CD4-positive, alpha-beta T cell treated with Interleukin-15 for 1 hour (primary cell): ENCODE data around the gene MACROD2.

Experiments used
- DNase-seq: peaks from one replicate; pipeline ENCODE4 v3.0.0-alpha.2; 2020

MACROD2 gene

DNA sequence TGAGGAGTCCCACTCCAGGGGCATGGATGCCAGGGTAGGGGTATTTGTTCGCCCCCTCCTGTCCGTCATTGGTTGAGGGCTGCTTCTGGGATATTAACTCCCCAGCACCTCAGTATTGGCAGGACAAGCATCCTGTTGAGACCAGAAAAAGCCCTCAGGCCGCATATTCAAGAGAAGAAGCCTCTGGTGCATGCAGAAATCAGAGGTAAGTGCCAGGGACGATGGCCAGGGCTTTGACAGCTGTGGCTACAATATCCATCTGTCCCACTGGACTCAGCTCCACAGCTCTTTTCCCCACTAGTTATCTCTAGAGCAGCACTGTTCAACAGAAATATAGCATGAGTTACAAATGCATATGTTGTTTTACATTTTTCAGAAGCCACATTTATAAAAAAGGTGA lies 1926.6 kb downstream of the MACROD2 start:
- no peak for DNase-seq

DNA sequence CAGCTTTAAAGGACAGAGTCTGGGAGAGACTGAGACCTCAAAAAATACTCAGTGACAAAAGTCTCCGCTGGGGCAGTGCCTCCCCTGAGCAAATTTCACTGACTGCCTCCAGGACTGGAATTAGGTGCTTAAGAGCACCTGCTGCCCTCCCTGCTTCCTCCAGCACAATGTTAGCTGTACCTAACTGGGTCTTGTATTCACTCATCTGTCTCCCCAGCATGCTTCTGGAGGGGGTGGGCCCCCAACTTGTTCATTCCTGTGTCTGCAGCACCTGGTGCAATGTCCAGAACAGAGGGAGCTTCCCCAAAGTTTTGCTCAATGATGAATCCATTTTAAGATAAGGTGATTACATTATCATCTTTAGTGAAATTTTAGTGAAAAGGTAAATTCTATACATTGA lies 1927.2 kb downstream of the MACROD2 start:
- DNase-seq = no peak

DNA sequence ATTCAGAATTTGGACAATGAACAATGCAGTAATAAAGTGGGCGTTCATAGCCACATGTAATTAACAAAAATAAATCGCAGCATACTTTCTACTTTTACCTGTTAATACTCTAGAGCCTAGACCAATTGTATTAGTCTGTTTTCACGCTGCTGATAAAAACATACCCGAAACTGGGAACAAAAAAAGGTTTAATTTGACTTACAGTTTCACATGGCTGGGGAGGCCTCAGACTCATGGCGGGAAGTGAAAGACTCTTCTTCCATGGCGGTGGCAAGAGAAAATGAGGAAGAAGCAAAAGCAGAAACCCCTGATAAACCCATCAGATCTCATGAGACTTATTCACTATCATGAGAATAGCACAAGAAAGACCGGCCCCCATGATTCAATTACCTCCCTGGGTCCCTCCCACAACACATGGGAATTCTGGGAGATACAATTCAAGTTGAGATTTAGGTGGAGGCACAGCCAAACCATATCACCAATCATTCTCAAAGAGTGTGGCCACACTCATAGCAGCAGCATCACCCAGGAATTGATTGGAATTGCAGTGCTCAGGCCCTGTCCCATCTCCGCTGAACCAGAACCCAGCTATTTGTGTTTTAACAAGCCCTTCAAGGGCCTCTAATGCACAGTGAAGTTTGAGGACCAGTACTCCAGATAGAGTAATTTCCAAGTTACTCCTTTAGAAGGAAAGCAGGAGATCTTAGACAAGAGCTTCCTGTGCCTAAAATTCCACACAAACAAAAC lies 1927.9 kb downstream of the MACROD2 start:
- DNase-seq = peak; percentile 41

DNA sequence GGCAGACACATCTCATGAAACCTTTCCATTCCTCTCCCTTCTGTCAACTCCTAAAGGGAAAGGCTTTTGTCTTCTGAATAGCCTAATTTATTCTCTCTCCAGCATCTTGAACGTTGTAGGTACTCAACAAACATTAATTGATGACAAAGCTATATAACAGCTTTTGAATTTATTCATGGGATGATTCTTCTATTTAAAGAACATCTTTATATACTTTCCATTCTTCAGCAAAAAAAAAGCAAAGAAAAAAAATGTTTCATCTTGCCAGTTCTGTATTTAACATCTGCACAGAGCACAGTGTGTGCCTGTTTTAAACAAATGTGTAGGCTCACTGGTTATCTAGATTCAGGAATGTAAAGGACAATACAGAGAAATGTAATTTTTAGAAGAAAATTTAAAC lies 1929.2 kb downstream of the MACROD2 start:
- DNase-seq = no peak

DNA sequence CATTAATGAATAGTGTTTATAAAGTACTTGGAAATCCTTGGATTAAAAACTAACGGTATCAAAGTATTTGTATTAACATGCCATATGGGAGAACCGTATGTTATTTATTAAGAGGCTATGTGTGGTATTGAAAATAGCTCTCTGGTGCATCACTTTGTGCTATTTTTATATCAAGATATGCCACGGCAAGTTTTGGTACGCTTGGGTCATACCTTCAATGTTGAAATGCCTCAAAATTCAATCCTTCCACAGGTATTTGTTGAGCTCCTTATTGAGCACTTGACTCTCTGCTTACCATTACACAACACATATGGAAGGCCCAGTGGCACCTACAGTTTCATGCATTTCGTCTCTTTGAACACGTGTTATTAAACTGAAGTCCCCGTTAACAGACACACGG lies 1930.1 kb downstream of the MACROD2 start:
- no peak for DNase-seq

DNA sequence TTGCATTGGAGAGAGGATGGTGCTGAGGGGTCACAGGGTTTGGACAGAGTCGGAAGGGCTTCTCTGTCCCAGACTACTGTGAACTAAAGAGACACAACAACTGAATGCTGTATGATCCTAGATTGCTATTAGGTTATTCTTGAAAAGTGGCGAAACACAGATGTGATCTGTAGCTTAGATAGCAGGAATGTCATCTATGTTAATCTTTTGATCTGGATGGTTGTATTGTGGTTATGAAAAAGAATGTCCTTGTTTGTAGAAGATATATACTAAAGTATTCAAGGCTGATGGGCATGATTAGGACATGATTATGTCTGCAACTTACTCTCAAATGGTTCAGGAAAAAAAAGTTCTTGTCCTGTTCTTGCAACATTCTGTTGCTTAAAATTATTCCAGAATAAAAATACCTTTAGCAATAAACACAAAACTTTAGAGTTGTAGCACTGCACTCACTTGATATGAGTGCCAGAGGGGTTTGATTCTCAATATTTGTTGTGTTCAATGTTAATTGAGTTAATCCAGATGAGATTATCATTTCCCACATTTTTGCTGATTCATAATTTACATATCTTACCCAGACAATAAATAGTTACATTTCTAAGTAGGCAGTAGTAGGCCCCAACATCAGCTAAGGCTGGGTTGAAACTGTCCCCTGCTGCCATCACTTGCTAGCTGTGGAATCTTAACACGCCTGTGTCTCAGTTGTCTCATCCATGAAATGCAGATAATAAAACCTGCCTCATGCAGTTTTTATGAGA lies 1932.8 kb downstream of the MACROD2 start:
- no peak for DNase-seq

DNA sequence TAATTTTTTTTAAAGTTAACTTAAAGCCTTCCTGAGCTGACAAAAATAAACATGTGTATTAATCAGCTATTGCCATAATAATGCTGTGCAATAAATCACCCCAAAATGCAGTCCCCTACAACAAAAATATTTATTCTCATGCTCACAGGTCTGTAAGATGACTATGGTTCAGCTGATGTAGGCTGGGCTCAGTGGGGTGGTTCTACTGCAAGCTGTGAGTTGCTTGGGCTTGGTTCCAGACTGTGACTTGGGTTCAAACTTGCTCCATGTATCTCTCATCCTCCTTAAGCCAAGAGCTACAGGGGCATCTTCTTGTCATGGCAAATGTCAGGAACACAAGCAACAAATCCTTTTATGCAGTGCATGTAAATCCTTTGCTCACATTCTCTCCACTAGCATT lies 1933.6 kb downstream of the MACROD2 start:
- DNase-seq = no peak

DNA sequence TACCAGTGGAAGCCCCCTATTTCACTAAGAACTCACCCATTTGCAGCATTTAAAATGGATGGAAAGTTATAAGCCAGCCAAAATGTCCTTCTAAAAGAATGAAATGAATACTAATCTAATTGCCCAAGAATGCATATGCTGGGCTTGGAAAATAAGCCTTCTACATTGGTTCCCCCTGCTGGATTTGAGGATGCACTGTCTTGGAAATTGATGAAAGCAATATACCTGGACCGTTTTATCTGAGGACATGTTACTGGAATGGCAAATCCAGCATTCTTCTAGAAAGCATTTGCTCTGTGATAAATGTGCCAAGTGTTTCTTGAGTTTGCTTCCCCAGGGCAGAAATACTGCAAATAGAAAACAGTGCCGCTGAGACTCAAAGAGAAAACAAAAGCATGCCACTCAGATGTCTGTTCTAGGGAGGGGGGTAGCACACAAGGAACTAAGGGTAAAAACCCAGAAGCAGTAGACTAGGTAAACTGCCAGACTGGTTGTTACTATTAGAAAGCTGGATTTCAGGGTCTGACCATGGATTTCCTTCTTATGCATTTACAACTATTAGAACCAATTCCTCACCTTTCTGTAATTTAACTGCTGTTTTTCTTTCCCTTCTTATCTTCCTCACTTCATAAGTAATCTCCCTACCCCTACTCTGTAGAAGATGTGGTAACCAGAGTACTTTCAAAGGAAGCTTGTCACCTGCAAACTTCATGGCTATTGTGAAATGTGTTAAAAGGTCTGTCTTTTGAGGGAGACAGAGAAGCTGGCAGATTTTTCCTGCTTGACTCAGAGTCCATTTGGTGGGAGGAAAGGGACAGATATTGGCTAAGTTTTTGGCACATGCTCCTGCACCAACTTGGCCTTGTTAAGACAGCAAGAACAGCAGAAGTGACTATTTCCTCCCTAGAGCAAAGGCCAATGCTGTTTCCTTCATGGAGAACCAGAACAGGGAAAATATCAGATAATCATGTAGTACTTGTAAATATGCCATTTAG lies 1935.3 kb downstream of the MACROD2 start:
- no peak for DNase-seq

DNA sequence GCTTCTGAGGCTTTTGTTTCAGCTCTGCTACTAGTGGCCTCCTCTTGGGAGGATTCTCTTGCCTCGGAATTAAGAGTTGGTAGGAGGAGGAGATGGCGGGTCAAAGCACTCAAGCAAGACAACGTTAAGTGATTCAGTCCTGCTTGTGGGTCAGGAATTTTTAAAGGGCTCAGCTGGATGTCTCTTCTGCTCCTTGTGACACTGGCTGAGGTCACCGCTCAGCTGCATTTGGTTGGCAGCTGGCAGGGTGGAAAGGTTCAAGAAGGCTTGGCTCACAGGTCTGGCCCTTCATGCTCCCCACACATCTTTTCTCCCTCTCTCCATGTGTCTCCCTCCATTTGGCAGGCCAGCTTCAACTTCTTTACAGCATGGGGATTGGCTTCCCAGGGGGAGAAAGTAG lies 1936.6 kb downstream of the MACROD2 start:
- no peak for DNase-seq

DNA sequence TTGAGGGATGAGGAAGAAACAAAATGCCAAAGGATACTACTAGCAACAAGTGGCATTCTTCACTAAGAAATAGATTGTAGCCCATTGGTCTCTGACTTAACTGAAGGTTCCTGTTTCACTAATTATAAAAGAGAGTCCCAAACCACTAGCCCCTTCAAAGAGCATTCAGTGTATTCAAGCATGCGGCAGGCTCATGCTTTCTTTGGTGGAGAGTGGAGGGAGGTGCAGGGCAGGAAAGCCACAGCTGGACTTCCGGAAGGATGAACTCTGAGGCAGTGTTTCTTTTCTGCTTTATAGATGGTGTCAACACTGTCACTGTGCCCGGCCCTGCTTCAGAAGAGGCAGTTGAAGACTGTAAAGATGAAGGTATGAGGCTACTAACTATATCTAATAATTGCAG lies 1941.9 kb downstream of the MACROD2 start:
- peak; percentile 19 for DNase-seq

DNA sequence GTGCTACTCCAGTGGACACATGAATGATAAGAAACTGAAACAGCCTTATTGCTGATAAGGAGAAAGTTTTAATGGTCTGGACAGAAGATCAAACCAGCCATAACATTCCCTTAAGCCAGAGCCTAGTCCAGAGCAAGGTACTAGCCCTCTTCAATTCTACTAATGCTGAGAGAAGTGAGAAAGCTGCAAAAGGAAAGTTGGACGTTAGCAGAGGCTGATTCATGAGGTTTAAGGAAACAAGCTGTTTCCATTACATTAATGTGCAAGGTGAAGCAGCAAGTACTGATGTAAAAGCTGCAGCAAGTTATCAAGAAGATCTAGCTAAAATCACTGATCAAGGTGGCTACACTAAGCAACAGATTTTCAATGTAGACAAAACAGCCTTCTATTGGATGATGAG lies 1943.5 kb downstream of the MACROD2 start:
- no peak for DNase-seq

DNA sequence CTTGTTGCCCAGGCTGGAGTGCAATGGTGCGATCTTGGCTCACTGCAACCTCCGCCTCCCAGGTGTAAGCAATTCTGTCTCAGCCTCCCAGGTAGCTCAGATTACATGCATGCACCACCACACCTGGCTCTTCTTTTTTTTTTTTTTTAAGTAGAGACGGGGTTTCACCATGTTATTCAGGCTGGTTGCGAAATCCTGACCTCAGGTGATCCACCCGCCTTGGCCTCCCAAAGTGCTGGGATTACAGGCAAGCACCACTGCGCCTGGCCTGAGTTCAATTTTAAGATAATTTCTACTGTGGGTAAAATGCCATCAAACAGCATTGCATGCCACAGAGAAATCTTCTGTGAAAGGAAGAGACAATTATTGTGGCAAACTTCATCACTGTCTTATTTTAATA lies 1944.8 kb downstream of the MACROD2 start:
- no peak for DNase-seq

DNA sequence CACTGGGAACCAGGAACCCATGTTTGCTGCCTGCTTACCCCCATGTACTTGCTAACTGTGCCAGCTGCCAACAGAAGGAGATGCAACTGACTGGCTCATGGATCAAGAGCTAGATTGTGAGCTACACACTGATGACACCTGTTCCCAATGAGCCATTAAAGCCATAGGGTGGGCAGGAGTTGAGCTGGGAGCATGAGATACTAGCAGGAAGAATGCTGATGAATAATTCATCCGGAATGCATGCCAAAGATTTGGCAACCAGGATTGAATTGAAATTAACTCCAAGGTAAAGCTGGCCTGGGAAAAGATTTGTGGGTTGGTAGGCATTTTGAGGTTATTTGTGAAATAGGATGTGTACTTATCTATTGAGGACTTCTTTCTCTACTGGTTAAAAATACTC lies 1946.8 kb downstream of the MACROD2 start:
- DNase-seq = no peak

DNA sequence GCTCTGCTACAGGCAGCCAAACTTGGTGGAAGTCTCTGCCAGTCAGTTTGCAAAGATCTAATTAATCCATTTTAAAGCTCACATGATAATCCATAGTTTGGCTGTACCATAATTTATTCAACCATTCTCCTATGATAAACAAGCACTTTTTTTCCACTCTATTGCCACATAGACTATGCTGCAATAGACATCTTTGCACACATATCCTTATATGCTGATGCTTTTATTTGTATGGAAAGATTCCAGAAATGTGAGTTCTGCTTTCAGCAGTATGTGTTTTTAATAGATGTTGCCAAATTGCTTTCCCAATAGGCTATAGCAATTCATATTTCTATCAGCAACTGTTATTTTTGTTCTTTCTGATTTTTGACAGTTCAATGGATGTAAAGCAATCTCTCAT lies 1950.0 kb downstream of the MACROD2 start:
- DNase-seq = no peak

DNA sequence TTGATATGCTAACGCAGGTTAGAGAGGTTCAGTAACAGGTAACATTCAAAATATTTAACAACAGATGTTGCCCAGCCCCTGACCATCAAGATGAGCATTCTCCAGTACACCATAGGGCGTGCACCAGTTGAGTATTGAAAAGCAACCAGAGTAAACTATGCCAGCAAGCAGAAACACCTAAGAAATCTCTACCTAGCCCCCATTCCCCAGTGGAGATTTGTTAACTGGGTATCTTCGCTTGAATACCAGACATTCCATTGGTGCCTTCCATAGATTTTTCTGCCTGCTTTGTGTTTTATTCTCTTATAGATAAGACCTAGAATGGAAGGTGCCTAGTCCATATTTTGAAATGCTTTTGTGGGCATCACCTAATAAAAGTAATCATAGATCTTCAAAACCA lies 1954.1 kb downstream of the MACROD2 start:
- DNase-seq = no peak

DNA sequence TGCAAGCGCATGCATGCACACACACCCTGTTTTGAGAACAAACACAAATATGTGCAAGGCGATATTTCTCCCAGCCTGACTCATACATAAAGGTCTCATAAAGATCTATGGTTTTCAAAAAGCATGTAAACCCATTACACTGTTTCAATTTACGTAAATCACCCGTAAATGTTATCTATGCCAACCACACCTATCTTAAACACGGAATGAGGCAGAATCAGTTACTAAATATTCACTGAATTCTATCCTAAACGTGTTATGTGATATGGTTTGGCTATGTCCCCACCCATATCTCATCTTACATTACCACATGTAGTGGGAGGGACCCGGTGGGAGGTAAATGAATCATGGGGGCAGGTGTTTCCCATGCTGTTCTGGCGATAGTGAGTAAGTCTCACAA lies 1956.3 kb downstream of the MACROD2 start:
- DNase-seq = no peak

DNA sequence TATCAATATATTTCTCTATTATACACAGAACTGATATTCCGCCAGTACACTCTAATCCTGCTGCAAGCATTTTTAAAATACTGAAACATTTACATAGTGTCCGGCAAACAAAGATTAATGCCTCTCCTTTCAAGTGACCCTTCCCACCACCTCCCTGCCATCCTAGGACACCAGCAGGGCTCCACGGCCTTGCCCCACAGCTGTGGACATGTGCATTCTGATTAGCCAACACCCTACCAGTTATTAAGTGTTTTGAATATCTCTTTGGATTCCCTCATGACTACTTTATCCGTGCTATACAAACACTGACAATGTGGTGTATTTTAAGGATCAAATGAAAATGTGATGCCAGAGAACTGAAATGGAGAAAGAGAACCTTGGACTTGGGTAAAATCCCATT lies 1962.8 kb downstream of the MACROD2 start:
- DNase-seq = no peak

DNA sequence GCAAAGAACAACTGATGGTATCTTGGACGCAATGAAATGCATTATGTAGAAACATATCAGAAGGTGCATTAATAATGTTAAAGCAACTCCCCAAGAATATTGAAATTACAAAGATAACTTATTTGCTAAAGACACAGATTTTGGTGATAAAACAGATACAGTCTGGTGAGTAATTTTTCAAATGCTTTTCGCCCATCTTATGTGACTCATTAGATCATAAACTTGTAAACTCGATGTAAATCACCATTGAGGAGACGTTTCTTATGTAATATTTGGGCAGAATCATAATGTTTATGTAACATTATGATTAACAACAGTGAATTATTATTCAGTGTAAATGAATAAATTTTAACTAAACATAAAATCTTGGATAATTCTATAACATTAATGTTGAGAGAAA lies 1969.8 kb downstream of the MACROD2 start:
- no peak for DNase-seq

DNA sequence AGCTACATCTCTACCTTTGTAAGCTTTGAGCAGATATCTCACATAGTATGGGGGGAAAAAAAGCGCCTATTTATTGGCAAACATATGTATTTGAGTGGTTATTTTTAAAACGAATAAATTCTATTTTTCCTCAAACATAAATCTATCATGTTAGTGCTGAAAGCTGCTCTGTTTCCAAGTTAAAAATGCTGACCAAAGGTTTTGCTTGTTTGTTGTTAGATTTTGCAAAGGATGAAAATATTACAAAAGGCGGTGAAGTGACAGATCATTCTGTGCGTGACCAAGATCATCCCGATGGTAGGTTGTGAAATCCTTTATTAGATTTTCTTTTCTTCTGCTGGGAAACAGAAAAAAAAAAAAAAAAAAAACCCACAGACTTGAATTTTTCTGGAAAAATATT lies 1972.0 kb downstream of the MACROD2 start:
- DNase-seq = no peak

DNA sequence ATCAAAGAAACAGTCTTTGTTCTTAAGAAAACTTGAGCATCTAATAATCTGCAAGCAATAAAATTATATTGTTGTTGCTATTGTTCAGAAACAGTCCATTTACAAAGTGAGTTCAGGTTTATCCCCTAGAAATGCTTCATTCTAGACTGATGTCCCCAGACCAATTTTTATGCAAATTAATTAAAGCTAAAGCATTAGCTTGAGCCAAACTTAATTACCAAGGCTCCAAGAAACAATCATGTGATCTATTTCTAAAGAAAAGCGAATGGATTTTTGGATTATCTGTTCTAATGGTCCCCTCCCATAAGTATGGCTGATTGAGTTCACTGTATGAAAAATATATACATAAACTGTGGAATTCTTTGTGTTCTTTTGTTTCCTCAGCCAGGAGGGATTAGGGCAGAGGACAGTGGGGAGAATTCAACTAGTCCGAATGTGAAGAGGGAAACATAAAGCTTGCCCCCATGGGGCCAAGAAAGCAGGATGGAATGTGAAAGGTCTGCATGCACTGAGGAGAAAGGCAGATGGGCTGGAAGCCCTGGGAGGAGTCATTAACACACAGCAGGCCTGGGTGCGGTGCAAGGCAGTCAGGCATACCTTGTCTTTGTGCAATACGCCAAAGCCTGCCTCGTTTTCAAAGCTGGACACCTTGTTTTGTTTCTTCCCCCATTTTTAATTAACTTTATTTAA lies 1980.9 kb downstream of the MACROD2 start:
- DNase-seq = no peak

DNA sequence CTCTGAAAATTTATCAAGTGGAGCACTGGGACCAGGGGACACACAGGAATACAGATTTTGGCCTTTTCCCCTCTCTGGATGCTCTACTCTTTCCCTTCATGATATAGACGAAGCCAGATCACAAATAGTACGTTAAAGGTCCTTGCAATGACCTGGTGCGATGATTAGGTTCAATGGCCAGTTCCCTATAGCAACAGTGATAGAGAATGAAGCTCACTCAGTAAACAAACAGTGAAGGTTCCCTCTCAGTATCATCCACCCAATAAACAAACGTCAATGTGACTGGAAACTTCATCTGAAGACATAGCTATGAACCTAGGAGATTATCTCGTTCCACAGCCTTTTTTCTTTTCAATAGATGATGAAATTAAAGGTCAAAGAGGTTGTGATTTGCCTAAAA lies 1981.7 kb downstream of the MACROD2 start:
- no peak for DNase-seq

DNA sequence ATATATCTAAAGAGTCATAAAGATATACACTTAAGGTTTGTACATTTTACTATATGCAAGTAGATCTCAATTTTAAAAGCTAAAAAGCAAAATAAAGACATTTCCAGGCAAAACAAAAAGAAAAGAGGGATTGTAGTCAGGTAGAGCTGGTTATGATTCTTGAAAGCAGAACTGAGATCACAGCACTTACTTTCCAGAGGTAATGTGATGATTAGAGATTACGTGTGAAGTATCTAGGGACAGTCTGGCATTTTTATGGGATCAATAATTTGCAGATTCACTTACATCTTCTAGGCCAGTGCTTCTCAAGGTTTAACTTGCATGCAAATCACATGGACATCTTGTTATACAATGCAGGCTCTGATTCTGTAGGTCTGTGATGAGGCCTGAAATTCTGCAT lies 1982.4 kb downstream of the MACROD2 start:
- DNase-seq = no peak
